Neural cell (in vitro differentiated cells): Measurements from ENCODE around the gene COL20A1. TPM values are rescaled to one million over a fixed set of nuclear protein-coding genes. Genes with fewer than 3 reads are reported as not detected.
"Not testable (repeated sequence)": the region's sequence is repeated elsewhere in the genome, so short reads cannot be mapped to it uniquely, and the experiment has no call there.

Experiments
- H2AFZ ChIP-seq: fragments of 200-600, 300-800 bp; sonication (generic), shearing (Covaris generic); 2 replicates; pipeline ENCODE4 v1.6.0; 2014; ENCODE audit warnings: low read depth, mild to moderate bottlenecking, antibody characterized with exemption, low read length, moderate library complexity
- H3F3A ChIP-seq: fragments of 200-600 bp; shearing (Covaris generic); 2 replicates; pipeline ENCODE4 v1.6.1; 2016; ENCODE audit warnings: mild to moderate bottlenecking, moderate library complexity, mixed read lengths, antibody characterized with exemption, low read length; ENCODE audit not compliant: insufficient read depth, poor library complexity, severe bottlenecking
- H3K27ac ChIP-seq: fragments of 200-600, 300-800 bp; sonication (generic), shearing (Covaris generic); 2 replicates; pipeline ENCODE4 v1.5.1; 2014; ENCODE audit warnings: mild to moderate bottlenecking, low read length, moderate library complexity
- H3K27me3 ChIP-seq: fragments of 300-800, 200-600 bp; sonication (generic), shearing (Covaris generic); 2 replicates; pipeline ENCODE4 v1.6.0; 2014; ENCODE audit warnings: mild to moderate bottlenecking, low read depth, low read length, moderate library complexity; ENCODE audit not compliant: insufficient read depth
- H3K36me3 ChIP-seq: fragments of 300-800, 200-600 bp; sonication (generic), shearing (Covaris generic); 2 replicates; pipeline ENCODE4 v1.5.1; 2014; ENCODE audit warnings: mild to moderate bottlenecking, antibody characterized with exemption, low read length, moderate library complexity; ENCODE audit not compliant: insufficient read depth
- H3K4me2 ChIP-seq: fragments of 300-800, 200-600 bp; sonication (generic), shearing (Covaris generic); 2 replicates; pipeline ENCODE4 v1.6.0; 2014; ENCODE audit warnings: mild to moderate bottlenecking, low read length
- H3K4me3 ChIP-seq: fragments of 300-800, 200-600 bp; sonication (generic), shearing (Covaris generic); 2 replicates; pipeline ENCODE4 v1.5.1; 2014; ENCODE audit warnings: mild to moderate bottlenecking, low read length, moderate library complexity
- H3K79me2 ChIP-seq: fragments of 200-600 bp; shearing (Covaris generic); replicated peaks from 2 replicates; pipeline ENCODE4 v1.6.0; 2014; ENCODE audit warnings: mild to moderate bottlenecking, low read length, moderate library complexity; ENCODE audit not compliant: insufficient read depth
- H3K9ac ChIP-seq: fragments of 300-800, 200-600 bp; sonication (generic), shearing (Covaris generic); 2 replicates; pipeline ENCODE4 v1.6.1; 2016; ENCODE audit warnings: mild to moderate bottlenecking, low read length, mixed read lengths
- H3K9me2 ChIP-seq: fragments of 200-600 bp; shearing (Covaris generic); 2 replicates; pipeline ENCODE4 v1.6.1; 2016; ENCODE audit warnings: mild to moderate bottlenecking, low read length, mixed read lengths; ENCODE audit not compliant: insufficient read depth
- H3K9me3 ChIP-seq: fragments of 200-600, 300-800 bp; sonication (generic), shearing (Covaris generic); 2 replicates; pipeline ENCODE4 v1.6.1; 2016; ENCODE audit warnings: mild to moderate bottlenecking, mixed run types, low read length, moderate library complexity, mixed read lengths
- H4K20me1 ChIP-seq: fragments of 200-600 bp; shearing (Covaris generic); 2 replicates; pipeline ENCODE4 v1.6.1; 2016; ENCODE audit warnings: mild to moderate bottlenecking, mixed run types; ENCODE audit not compliant: insufficient read depth
- CTCF ChIP-seq: fragments of 450-650 bp; IDR thresholded peaks from 2 replicates; pipeline ENCODE4 v1.5.1; 2014; ENCODE audit warnings: antibody characterized with exemption, mild to moderate bottlenecking, moderate library complexity; ENCODE audit not compliant: poor library complexity, severe bottlenecking
- EP300 ChIP-seq: fragments of 450-650 bp; conservative IDR thresholded peaks from 2 replicates; pipeline ENCODE4 v1.6.1; 2014; ENCODE audit warnings: antibody characterized with exemption, mild to moderate bottlenecking, moderate library complexity; ENCODE audit not compliant: poor library complexity, severe bottlenecking
- POLR2AphosphoS5 ChIP-seq: IDR thresholded peaks from 2 replicates; pipeline ENCODE4 v1.6.1; 2012
- RAD21 ChIP-seq: fragments of 450-650 bp; conservative IDR thresholded peaks from 2 replicates; pipeline ENCODE4 v1.6.1; 2014; ENCODE audit warnings: antibody characterized with exemption, mild to moderate bottlenecking, moderate library complexity
- REST ChIP-seq: IDR thresholded peaks from 2 replicates; pipeline ENCODE4 v1.6.1; 2012; ENCODE audit warnings: borderline replicate concordance
- SMC3 ChIP-seq: fragments of 450-650 bp; conservative IDR thresholded peaks from 2 replicates; pipeline ENCODE4 v1.6.1; 2014; ENCODE audit warnings: antibody characterized with exemption, mild to moderate bottlenecking, moderate library complexity; ENCODE audit not compliant: poor library complexity
- TAF1 ChIP-seq: IDR thresholded peaks from 2 replicates; pipeline ENCODE4 v1.6.1; 2012; ENCODE audit warnings: low read depth
- polyA plus RNA-seq: library from polyadenylated mRNA; depleted of rRNA; stranded (reverse); fragments of >200 nt; gene quantifications from 2 replicates; pipeline ENCODE4 v1.2.3, GENCODE V29; 2014

Gene COL20A1
- polyA plus RNA-seq, 1 donor from 2014 or later: 1.1 TPM

GRCh38 chr20:63379872-63380271 lies 86.9 kb downstream of the COL20A1 start:
- not testable (repeated sequence) for H2AFZ ChIP-seq, H3K9me3 ChIP-seq, H3K4me2 ChIP-seq, H3K79me2 ChIP-seq, H3K36me3 ChIP-seq, H3F3A ChIP-seq, H4K20me1 ChIP-seq, H3K27ac ChIP-seq, H3K9me2 ChIP-seq, H3K27me3 ChIP-seq, H3K9ac ChIP-seq, H3K4me3 ChIP-seq

GRCh38 chr20:63380346-63380870 lies 87.4 kb downstream of the COL20A1 start:
- no peak overlapping the region for H3K27ac ChIP-seq
- no peaks in the 10 kb centered on the region for H4K20me1 ChIP-seq
- no peaks in the 10 kb centered on the region for H3K9me3 ChIP-seq
- H3F3A ChIP-seq: no peaks in the 10 kb centered on the region
- no peak for TF ChIP-seq TAF1
- no peak for TF ChIP-seq EP300
- TF ChIP-seq POLR2AphosphoS5: no peak
- no peaks in the 10 kb centered on the region for H3K9me2 ChIP-seq
- H3K9ac ChIP-seq: no peak overlapping the region
- no peaks in the 10 kb centered on the region for H3K36me3 ChIP-seq
- no peaks in the 10 kb centered on the region for H3K79me2 ChIP-seq
- H3K27me3 ChIP-seq: no peaks in the 10 kb centered on the region
- H2AFZ ChIP-seq: no peak overlapping the region
- H3K4me2 ChIP-seq: no peak overlapping the region
- H3K4me3 ChIP-seq: no peak overlapping the region

GRCh38 chr20:63381781-63382431 lies 88.9 kb downstream of the COL20A1 start:
- no peaks in the 10 kb centered on the region for H4K20me1 ChIP-seq
- H3K9me3 ChIP-seq: no peaks in the 10 kb centered on the region
- no peaks in the 10 kb centered on the region for H3K36me3 ChIP-seq
- H2AFZ ChIP-seq: no peak overlapping the region
- H3K4me2 ChIP-seq: no peak overlapping the region
- H3K27me3 ChIP-seq: no peaks in the 10 kb centered on the region
- peak; percentile 99 for TF ChIP-seq CTCF
- peak; percentile 99 for TF ChIP-seq RAD21
- no peak for TF ChIP-seq TAF1
- no peak for TF ChIP-seq EP300
- TF ChIP-seq SMC3: peak; percentile 98
- TF ChIP-seq REST: no peak
- no peaks in the 10 kb centered on the region for H3F3A ChIP-seq
- no peaks in the 10 kb centered on the region for H3K79me2 ChIP-seq
- H3K9ac ChIP-seq: no peak overlapping the region
- H3K4me3 ChIP-seq: no peak overlapping the region
- no peak overlapping the region for H3K27ac ChIP-seq
- no peaks in the 10 kb centered on the region for H3K9me2 ChIP-seq
